Renal pelvis (tissue), 3 donors: ENCODE results near the gene ANAPC4. TPM values are rescaled to one million over a fixed set of nuclear protein-coding genes. Genes with fewer than 3 reads are reported as not detected.

Experiments used
- polyA plus RNA-seq, 3 donors: library from polyadenylated mRNA; unstranded; fragments of 120-200 nt; gene quantifications; one replicate each; pipeline ENCODE4 v1.2.1, GENCODE V29; 2013; ENCODE audit not compliant: insufficient read length in 3 of 3

Gene ANAPC4
- polyA plus RNA-seq, 3 donors = 33.1 to 60.7 (median 56.1) TPM

Other genes starting within 250 kb of the ANAPC4 start
- gene SEPSECS, start 216.8 kb upstream of the ANAPC4 start, polyA plus RNA-seq = 10 to 100 TPM; 12.8 to 21.4 (median 19.7) TPM
- 10 to 100 TPM; 12.4 to 18.1 (median 16.7) TPM for gene PI4K2B, start 143.2 kb upstream of the ANAPC4 start, polyA plus RNA-seq
- gene ZCCHC4, start 64.5 kb upstream of the ANAPC4 start, polyA plus RNA-seq = 10 to 100 TPM; 10.5 to 16.1 (median 13.8) TPM